GM12892 (cell line): ENCODE measurements around the gene INPP5A.

Experiments
- POLR2A ChIP-seq: IDR thresholded peaks from 2 replicates; pipeline ENCODE4 v1.6.1; 2011; ENCODE audit warnings: low read depth, low read length, control low read depth
- POLR2AphosphoS5 ChIP-seq: IDR thresholded peaks from 2 replicates; pipeline ENCODE4 v1.6.1; 2011; ENCODE audit warnings: low read depth, low read length, control low read depth

GRCh38 chr10:132817701-132818211, 280.2 kb downstream of the INPP5A start:
- TF ChIP-seq POLR2A (no peak), POLR2AphosphoS5 (no peak)
